Measurements from ENCODE around the gene SAP30BP.

The SAP30BP gene

GRCh38 chr17:75707079-75707571, 40.0 kb downstream of the SAP30BP start:
- no peak for DNase-seq (ENCODE audit: extremely low read depth in 1 of 2, low read depth in 1 of 2)

GRCh38 chr17:75712446-75712845, 45.3 kb downstream of the SAP30BP start:
- no peak for DNase-seq (ENCODE audit: extremely low read depth in 1 of 2, low read depth in 1 of 2)

GRCh38 chr17:75719732-75720131, 52.6 kb downstream of the SAP30BP start:
- DNase-seq (ENCODE audit: extremely low read depth in 1 of 2, low read depth in 1 of 2): no peak

GRCh38 chr17:75720656-75721462, 53.7 kb downstream of the SAP30BP start, which contains the start of gene ITGB4:
Gene ITGB4 (plus strand): TSS chr17:75721459. CDS start chr17:75724704, 3,245 bp downstream.
- peak; percentile 33 to 43 for DNase-seq (ENCODE audit: extremely low read depth in 1 of 2, low read depth in 1 of 2)

- DNase-seq (ENCODE audit: extremely low read depth in 1 of 2, low read depth in 1 of 2): no peak
Observed at GRCh38 chr17:75721463-75722011, 54.4 kb downstream of the SAP30BP start.

- no peak for DNase-seq (ENCODE audit: extremely low read depth in 1 of 2, low read depth in 1 of 2)
Observed at GRCh38 chr17:75722076-75722475, 54.9 kb downstream of the SAP30BP start.

- DNase-seq (ENCODE audit: extremely low read depth in 1 of 2, low read depth in 1 of 2): no peak
Observed at GRCh38 chr17:75722542-75723095, 55.5 kb downstream of the SAP30BP start.

- no peak for DNase-seq (ENCODE audit: extremely low read depth in 1 of 2, low read depth in 1 of 2)
Observed at GRCh38 chr17:75723171-75723930, 56.2 kb downstream of the SAP30BP start.

GRCh38 chr17:75724016-75725003, 57.2 kb downstream of the SAP30BP start:
- DNase-seq (ENCODE audit: extremely low read depth in 1 of 2, low read depth in 1 of 2): no peak

- DNase-seq (ENCODE audit: extremely low read depth in 1 of 2, low read depth in 1 of 2): no peak
Observed at GRCh38 chr17:75725504-75725903, 58.4 kb downstream of the SAP30BP start.

GRCh38 chr17:75727391-75727790, 60.3 kb downstream of the SAP30BP start:
- no peak for DNase-seq (ENCODE audit: extremely low read depth in 1 of 2, low read depth in 1 of 2)

GRCh38 chr17:75729351-75729750, 62.2 kb downstream of the SAP30BP start:
- no peak for DNase-seq (ENCODE audit: extremely low read depth in 1 of 2, low read depth in 1 of 2)

- no peak for DNase-seq (ENCODE audit: extremely low read depth in 1 of 2, low read depth in 1 of 2)
Observed at GRCh38 chr17:75730065-75730464, 62.9 kb downstream of the SAP30BP start.

GRCh38 chr17:75731086-75731715, 64.1 kb downstream of the SAP30BP start:
- DNase-seq (ENCODE audit: extremely low read depth in 1 of 2, low read depth in 1 of 2): no peak

GRCh38 chr17:75731716-75732498, 64.8 kb downstream of the SAP30BP start:
- no peak for DNase-seq (ENCODE audit: extremely low read depth in 1 of 2, low read depth in 1 of 2)

- DNase-seq (ENCODE audit: extremely low read depth in 1 of 2, low read depth in 1 of 2): no peak
Observed at GRCh38 chr17:75733471-75733870, 66.3 kb downstream of the SAP30BP start.

- DNase-seq (ENCODE audit: extremely low read depth in 1 of 2, low read depth in 1 of 2): no peak
Observed at GRCh38 chr17:75734674-75735294, 67.6 kb downstream of the SAP30BP start.

- DNase-seq (ENCODE audit: extremely low read depth in 1 of 2, low read depth in 1 of 2): no peak
Observed at GRCh38 chr17:75736173-75736835, 69.2 kb downstream of the SAP30BP start.
